CD4-positive, alpha-beta T cell treated with Interleukin-10 for 1 hour (primary cell): ENCODE data around the gene YIF1A.
"Not testable (repeated sequence)": the region's sequence is repeated elsewhere in the genome, so short reads cannot be mapped to it uniquely, and the experiment has no call there.

Experiments used
- DNase-seq: peaks from one replicate; pipeline ENCODE4 v3.0.0-alpha.2; 2020

The YIF1A gene

GRCh38 chr11:66325263-66325671, 36.3 kb upstream of the YIF1A start:
- no peak for DNase-seq

- DNase-seq, result no peak
Measured at GRCh38 chr11:66324664-66325063, 35.7 kb upstream of the YIF1A start.

GRCh38 chr11:66323684-66324083, 34.7 kb upstream of the YIF1A start:
- no peak for DNase-seq

- DNase-seq, result no peak
Measured at GRCh38 chr11:66322732-66323427, 33.9 kb upstream of the YIF1A start.

- no peak for DNase-seq
Measured at GRCh38 chr11:66321606-66322005, 32.7 kb upstream of the YIF1A start.

- not testable (repeated sequence) for DNase-seq
Measured at GRCh38 chr11:66320748-66321147, 31.8 kb upstream of the YIF1A start.

GRCh38 chr11:66320289-66320688, 31.3 kb upstream of the YIF1A start:
- not testable (repeated sequence) for DNase-seq

GRCh38 chr11:66318600-66318970, 29.6 kb upstream of the YIF1A start:
- no peak for DNase-seq

- peak; percentile 71 for DNase-seq
Measured at GRCh38 chr11:66317723-66318599, 29.0 kb upstream of the YIF1A start.

- DNase-seq, result peak; percentile 41
Measured at GRCh38 chr11:66317322-66317722, 28.4 kb upstream of the YIF1A start.

- DNase-seq, result peak; percentile 12
Measured at GRCh38 chr11:66316849-66317251, 27.9 kb upstream of the YIF1A start, which contains the start of gene CD248. CD248 (minus strand) TSS chr11:66317044; CDS start chr11:66317027, 17 bp downstream.

- DNase-seq, result no peak
Measured at GRCh38 chr11:66315921-66316811, 27.2 kb upstream of the YIF1A start.

- DNase-seq, result no peak
Measured at GRCh38 chr11:66315498-66315885, 26.5 kb upstream of the YIF1A start.

- DNase-seq, result no peak
Measured at GRCh38 chr11:66314561-66315497, 25.9 kb upstream of the YIF1A start.

GRCh38 chr11:66314186-66314501, 25.2 kb upstream of the YIF1A start:
- DNase-seq, result no peak

- no peak for DNase-seq
Measured at GRCh38 chr11:66313321-66314185, 24.6 kb upstream of the YIF1A start.

GRCh38 chr11:66312549-66313320, 23.8 kb upstream of the YIF1A start:
- peak; percentile 99 for DNase-seq

- DNase-seq, result peak; percentile 99
Measured at GRCh38 chr11:66311965-66312548, 23.1 kb upstream of the YIF1A start.

- no peak for DNase-seq
Measured at GRCh38 chr11:66311470-66311964, 22.6 kb upstream of the YIF1A start.
